Panc1 (cell line): ENCODE results near the gene EDEM1.

Experiments used
- TCF7L2 ChIP-seq: IDR thresholded peaks from 2 replicates; pipeline ENCODE4 v1.6.1; 2011; ENCODE audit warnings: mild to moderate bottlenecking, low read depth, low read length, inconsistent platforms
- TF ChIP-seq, protein P1 (sequence below): fragments of 450-650 bp; IDR thresholded peaks from 2 replicates; pipeline ENCODE4 v1.5.1; 2017; ENCODE audit warnings: mild to moderate bottlenecking
- TF ChIP-seq, protein P2 (sequence below), 2 experiments: IDR thresholded peaks; 2 replicates each; pipeline ENCODE4 v1.6.1; 2011 to 2012; ENCODE audit warnings: low read depth in 2 of 2, control low read depth in 1 of 2, low read length in 1 of 2, mild to moderate bottlenecking in 1 of 2, moderate library complexity in 1 of 2; ENCODE audit not compliant: insufficient read depth in 1 of 2

DNA sequence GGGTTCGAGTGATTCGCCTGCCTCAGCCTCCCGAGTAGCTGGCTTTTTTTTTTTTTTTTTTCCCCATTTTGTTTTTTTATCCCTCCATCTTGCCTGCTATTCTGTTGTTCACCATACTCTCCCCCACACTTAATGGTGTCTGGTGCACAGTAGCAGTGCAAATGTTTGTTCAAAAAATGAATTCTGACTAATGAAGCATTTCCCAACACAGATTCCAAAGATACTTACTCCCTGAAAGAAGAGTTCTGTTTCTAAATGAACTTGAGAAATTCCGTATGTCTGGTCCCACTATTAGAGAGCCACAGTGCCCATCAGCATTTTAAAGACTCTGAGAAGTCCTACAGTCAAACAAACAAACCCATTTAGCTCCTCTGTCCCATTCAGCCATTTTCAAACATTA lies 9.5 kb downstream of the EDEM1 start:
- TF ChIP-seq, protein P1, sequence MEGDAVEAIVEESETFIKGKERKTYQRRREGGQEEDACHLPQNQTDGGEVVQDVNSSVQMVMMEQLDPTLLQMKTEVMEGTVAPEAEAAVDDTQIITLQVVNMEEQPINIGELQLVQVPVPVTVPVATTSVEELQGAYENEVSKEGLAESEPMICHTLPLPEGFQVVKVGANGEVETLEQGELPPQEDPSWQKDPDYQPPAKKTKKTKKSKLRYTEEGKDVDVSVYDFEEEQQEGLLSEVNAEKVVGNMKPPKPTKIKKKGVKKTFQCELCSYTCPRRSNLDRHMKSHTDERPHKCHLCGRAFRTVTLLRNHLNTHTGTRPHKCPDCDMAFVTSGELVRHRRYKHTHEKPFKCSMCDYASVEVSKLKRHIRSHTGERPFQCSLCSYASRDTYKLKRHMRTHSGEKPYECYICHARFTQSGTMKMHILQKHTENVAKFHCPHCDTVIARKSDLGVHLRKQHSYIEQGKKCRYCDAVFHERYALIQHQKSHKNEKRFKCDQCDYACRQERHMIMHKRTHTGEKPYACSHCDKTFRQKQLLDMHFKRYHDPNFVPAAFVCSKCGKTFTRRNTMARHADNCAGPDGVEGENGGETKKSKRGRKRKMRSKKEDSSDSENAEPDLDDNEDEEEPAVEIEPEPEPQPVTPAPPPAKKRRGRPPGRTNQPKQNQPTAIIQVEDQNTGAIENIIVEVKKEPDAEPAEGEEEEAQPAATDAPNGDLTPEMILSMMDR, result no peak
- TF ChIP-seq TCF7L2, result no peak
- TF ChIP-seq, protein P2, sequence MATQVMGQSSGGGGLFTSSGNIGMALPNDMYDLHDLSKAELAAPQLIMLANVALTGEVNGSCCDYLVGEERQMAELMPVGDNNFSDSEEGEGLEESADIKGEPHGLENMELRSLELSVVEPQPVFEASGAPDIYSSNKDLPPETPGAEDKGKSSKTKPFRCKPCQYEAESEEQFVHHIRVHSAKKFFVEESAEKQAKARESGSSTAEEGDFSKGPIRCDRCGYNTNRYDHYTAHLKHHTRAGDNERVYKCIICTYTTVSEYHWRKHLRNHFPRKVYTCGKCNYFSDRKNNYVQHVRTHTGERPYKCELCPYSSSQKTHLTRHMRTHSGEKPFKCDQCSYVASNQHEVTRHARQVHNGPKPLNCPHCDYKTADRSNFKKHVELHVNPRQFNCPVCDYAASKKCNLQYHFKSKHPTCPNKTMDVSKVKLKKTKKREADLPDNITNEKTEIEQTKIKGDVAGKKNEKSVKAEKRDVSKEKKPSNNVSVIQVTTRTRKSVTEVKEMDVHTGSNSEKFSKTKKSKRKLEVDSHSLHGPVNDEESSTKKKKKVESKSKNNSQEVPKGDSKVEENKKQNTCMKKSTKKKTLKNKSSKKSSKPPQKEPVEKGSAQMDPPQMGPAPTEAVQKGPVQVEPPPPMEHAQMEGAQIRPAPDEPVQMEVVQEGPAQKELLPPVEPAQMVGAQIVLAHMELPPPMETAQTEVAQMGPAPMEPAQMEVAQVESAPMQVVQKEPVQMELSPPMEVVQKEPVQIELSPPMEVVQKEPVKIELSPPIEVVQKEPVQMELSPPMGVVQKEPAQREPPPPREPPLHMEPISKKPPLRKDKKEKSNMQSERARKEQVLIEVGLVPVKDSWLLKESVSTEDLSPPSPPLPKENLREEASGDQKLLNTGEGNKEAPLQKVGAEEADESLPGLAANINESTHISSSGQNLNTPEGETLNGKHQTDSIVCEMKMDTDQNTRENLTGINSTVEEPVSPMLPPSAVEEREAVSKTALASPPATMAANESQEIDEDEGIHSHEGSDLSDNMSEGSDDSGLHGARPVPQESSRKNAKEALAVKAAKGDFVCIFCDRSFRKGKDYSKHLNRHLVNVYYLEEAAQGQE (IDR thresholded peaks at IDR 0.05; ENCODE audit: insufficient read depth in 1 of 2, low read depth in 2 of 2, low read length in 1 of 2), result no peak
